ENCODE data around the gene NINJ2. TPM values are rescaled to one million over a fixed set of nuclear protein-coding genes. Genes with fewer than 3 reads are reported as not detected.

NINJ2 gene
- total RNA-seq, 2 donors from 2014 or later = 3.0 to 8.1 TPM

GRCh38 chr12:627863-628741 is 35.1 kb downstream of the NINJ2 start:
- Mint-ChIP-seq H3K36me3 (ENCODE audit: insufficient read depth in 2 of 2) (peaks cover 0 to 3% of the 10 kb centered on the region in 2 donors), H3K9me3 (peaks cover 0 to 2% of the 10 kb centered on the region in 2 donors), H3K4me1 (ENCODE audit: low read depth) (peaks cover 28% of the 10 kb centered on the region), H3K27ac (no peak overlapping the region), H3K4me3 (no peak overlapping the region), H3K27me3 (ENCODE audit: low read depth) (no peaks in the 10 kb centered on the region)
- DNase-seq (no peak), ATAC-seq (replicated peaks in 1 of 2) (no peak)

- Mint-ChIP-seq H3K36me3 (ENCODE audit: insufficient read depth in 2 of 2) (peaks cover 0 to 3% of the 10 kb centered on the region in 2 donors), H3K4me1 (ENCODE audit: low read depth) (peaks cover 29% of the 10 kb centered on the region), H3K4me3 (no peak overlapping the region), H3K27me3 (ENCODE audit: low read depth) (no peaks in the 10 kb centered on the region), H3K27ac (no peak overlapping the region), H3K9me3 (peaks cover 0 to 2% of the 10 kb centered on the region in 2 donors)
- DNase-seq (no peak), ATAC-seq (replicated peaks in 1 of 2) (no peak)
Measured at GRCh38 chr12:627285-627684, 36.0 kb downstream of the NINJ2 start.

- H3K36me3 Mint-ChIP-seq (ENCODE audit: insufficient read depth in 2 of 2) = peaks cover 0 to 2% of the 10 kb centered on the region in 2 donors
- no peak for ATAC-seq (replicated peaks in 1 of 2)
Measured at GRCh38 chr12:625998-626397, 37.2 kb downstream of the NINJ2 start.

GRCh38 chr12:623865-624372 is 39.3 kb downstream of the NINJ2 start:
- H3K4me3 Mint-ChIP-seq = no peak overlapping the region
- no peaks in the 10 kb centered on the region for H3K36me3 Mint-ChIP-seq (ENCODE audit: insufficient read depth in 2 of 2)
- DNase-seq = no peak
- no peaks in the 10 kb centered on the region for H3K27me3 Mint-ChIP-seq (ENCODE audit: low read depth)
- peak; percentile 40 to 45 for ATAC-seq (replicated peaks in 1 of 2)
- peaks cover 45% of the 10 kb centered on the region for H3K4me1 Mint-ChIP-seq (ENCODE audit: low read depth)
- H3K9me3 Mint-ChIP-seq = peaks cover 0 to 2% of the 10 kb centered on the region in 2 donors
- H3K27ac Mint-ChIP-seq = no peak overlapping the region

More at GRCh38 chr12:625998-626397, 37.2 kb downstream of the NINJ2 start:
- peaks cover 31% of the 10 kb centered on the region for H3K4me1 Mint-ChIP-seq (ENCODE audit: low read depth)
- H3K27me3 Mint-ChIP-seq (ENCODE audit: low read depth) = no peaks in the 10 kb centered on the region
- DNase-seq = no peak
- no peak overlapping the region for H3K27ac Mint-ChIP-seq
- no peak overlapping the region for H3K4me3 Mint-ChIP-seq
- peaks cover 0 to 2% of the 10 kb centered on the region in 2 donors for H3K9me3 Mint-ChIP-seq

- H3K9me3 Mint-ChIP-seq = peaks cover 0 to 2% of the 10 kb centered on the region in 2 donors
- no peak overlapping the region for H3K27ac Mint-ChIP-seq
- no peak for ATAC-seq (replicated peaks in 1 of 2)
- H3K36me3 Mint-ChIP-seq (ENCODE audit: insufficient read depth in 2 of 2) = no peaks in the 10 kb centered on the region
- H3K27me3 Mint-ChIP-seq (ENCODE audit: low read depth) = no peaks in the 10 kb centered on the region
- peak overlapping the region; percentile 58 to 75 for H3K4me3 Mint-ChIP-seq
- H3K4me1 Mint-ChIP-seq (ENCODE audit: low read depth) = peaks cover 49% of the 10 kb centered on the region
- DNase-seq = no peak
Measured at GRCh38 chr12:623172-623864, 39.9 kb downstream of the NINJ2 start.

GRCh38 chr12:622416-622815 is 40.8 kb downstream of the NINJ2 start:
- peak; percentile 70 to 84 for ATAC-seq (replicated peaks in 1 of 2)
- peak in 1 of 2 donors; percentile 28 for DNase-seq
- Mint-ChIP-seq H3K27me3 (ENCODE audit: low read depth) (no peaks in the 10 kb centered on the region), H3K4me1 (ENCODE audit: low read depth) (peaks cover 53% of the 10 kb centered on the region), H3K36me3 (ENCODE audit: insufficient read depth in 2 of 2) (no peaks in the 10 kb centered on the region), H3K9me3 (peaks cover 0 to 2% of the 10 kb centered on the region in 2 donors), H3K4me3 (peak overlapping the region; percentile 66 to 75), H3K27ac (peak overlapping the region; percentile 90)

- peak; percentile 35 to 37 for ATAC-seq (replicated peaks in 1 of 2)
Measured at GRCh38 chr12:619346-619745, 43.9 kb downstream of the NINJ2 start.

GRCh38 chr12:618605-619004 is 44.6 kb downstream of the NINJ2 start:
- Mint-ChIP-seq H3K27me3 (ENCODE audit: low read depth) (no peaks in the 10 kb centered on the region), H3K36me3 (ENCODE audit: insufficient read depth in 2 of 2) (no peaks in the 10 kb centered on the region), H3K27ac (no peak overlapping the region), H3K4me1 (ENCODE audit: low read depth) (peaks cover 59% of the 10 kb centered on the region), H3K9me3 (no peaks in the 10 kb centered on the region), H3K4me3 (no peak overlapping the region)
- ATAC-seq (replicated peaks in 1 of 2) (no peak), DNase-seq (no peak)

More at GRCh38 chr12:619346-619745, 43.9 kb downstream of the NINJ2 start:
- Mint-ChIP-seq H3K27me3 (ENCODE audit: low read depth) (no peaks in the 10 kb centered on the region), H3K36me3 (ENCODE audit: insufficient read depth in 2 of 2) (no peaks in the 10 kb centered on the region), H3K27ac (no peak overlapping the region), H3K4me1 (ENCODE audit: low read depth) (peaks cover 62% of the 10 kb centered on the region), H3K4me3 (no peak overlapping the region), H3K9me3 (no peaks in the 10 kb centered on the region)
- no peak for DNase-seq

- H3K9me3 Mint-ChIP-seq = no peaks in the 10 kb centered on the region
- ATAC-seq (replicated peaks in 1 of 2) = no peak
- H3K4me3 Mint-ChIP-seq = no peak overlapping the region
Measured at GRCh38 chr12:617304-617915, 45.8 kb downstream of the NINJ2 start.

GRCh38 chr12:615620-616019 is 47.6 kb downstream of the NINJ2 start:
- no peak overlapping the region for H3K27ac Mint-ChIP-seq
- no peaks in the 10 kb centered on the region for H3K36me3 Mint-ChIP-seq (ENCODE audit: insufficient read depth in 2 of 2)
- H3K9me3 Mint-ChIP-seq = no peaks in the 10 kb centered on the region
- H3K4me1 Mint-ChIP-seq (ENCODE audit: low read depth) = peaks cover 41% of the 10 kb centered on the region
- no peaks in the 10 kb centered on the region for H3K27me3 Mint-ChIP-seq (ENCODE audit: low read depth)
- DNase-seq (no peak), ATAC-seq (replicated peaks in 1 of 2) (no peak)
- H3K4me3 Mint-ChIP-seq = no peak overlapping the region

More at GRCh38 chr12:617304-617915, 45.8 kb downstream of the NINJ2 start:
- Mint-ChIP-seq H3K27me3 (ENCODE audit: low read depth) (no peaks in the 10 kb centered on the region), H3K4me1 (ENCODE audit: low read depth) (peaks cover 47% of the 10 kb centered on the region), H3K27ac (no peak overlapping the region), H3K36me3 (ENCODE audit: insufficient read depth in 2 of 2) (no peaks in the 10 kb centered on the region)
- DNase-seq = no peak

- no peaks in the 10 kb centered on the region for H3K36me3 Mint-ChIP-seq (ENCODE audit: insufficient read depth in 2 of 2)
- H3K4me1 Mint-ChIP-seq (ENCODE audit: low read depth) = peaks cover 47% of the 10 kb centered on the region
- no peaks in the 10 kb centered on the region for H3K27me3 Mint-ChIP-seq (ENCODE audit: low read depth)
- DNase-seq = peak; percentile 38 to 40
- no peak overlapping the region for H3K4me3 Mint-ChIP-seq
- no peak overlapping the region for H3K27ac Mint-ChIP-seq
- ATAC-seq (replicated peaks in 1 of 2) = peak in 1 of 2 donors; percentile 36
- H3K9me3 Mint-ChIP-seq = no peaks in the 10 kb centered on the region
Measured at GRCh38 chr12:614411-614970, 48.8 kb downstream of the NINJ2 start.

GRCh38 chr12:613996-614395 is 49.2 kb downstream of the NINJ2 start:
- Mint-ChIP-seq H3K4me1 (ENCODE audit: low read depth) (peaks cover 44% of the 10 kb centered on the region), H3K9me3 (no peaks in the 10 kb centered on the region), H3K36me3 (ENCODE audit: insufficient read depth in 2 of 2) (no peaks in the 10 kb centered on the region), H3K4me3 (no peak overlapping the region), H3K27ac (no peak overlapping the region), H3K27me3 (ENCODE audit: low read depth) (no peaks in the 10 kb centered on the region)
- ATAC-seq (replicated peaks in 1 of 2) = no peak
- DNase-seq = no peak
